Right lobe of liver (tissue), 4 donors: ENCODE measurements around the gene IFI16.

Experiments used
- CTCF ChIP-seq, 4 donors: fragments of 200-600 bp in 3 of 4; fragments of 450-650 bp in 1 of 4; IDR thresholded peaks; one replicate each; pipeline versions ENCODE4 v1.5.1 to v1.8.0; 2016 to 2022; ENCODE audit warnings: antibody characterized with exemption in 4 of 4, mild to moderate bottlenecking in 2 of 4
- POLR2A ChIP-seq: fragments of 450-650 bp; IDR thresholded peaks from one replicate; pipeline ENCODE4 v1.6.1; 2017; ENCODE audit warnings: antibody characterized with exemption, mild to moderate bottlenecking
- donor health status: DM: no; HTN: no; CAD: no.
- donor health status: DM: no; HTN: no; CAD: no.
- donor health status: DM: no; HTN: yes; CAD: no.

- TF ChIP-seq CTCF (IDR thresholded peaks at IDR 0.05) (no peak), POLR2A (no peak)
Observed at GRCh38 chr1:159079525-159079924, 69.8 kb downstream of the IFI16 start.
